Panc1 (cell line): Measurements from ENCODE around the gene GPSM1.

Experiments used
- SIN3A ChIP-seq: IDR thresholded peaks from 2 replicates; pipeline ENCODE4 v1.6.1; 2012; ENCODE audit warnings: low read depth, mild to moderate bottlenecking, low read length, moderate library complexity, borderline replicate concordance; ENCODE audit not compliant: insufficient read depth
- TF ChIP-seq, protein P1 (sequence below): fragments of 450-650 bp; IDR thresholded peaks from 2 replicates; pipeline ENCODE4 v1.5.1; 2017; ENCODE audit warnings: mild to moderate bottlenecking

DNA sequence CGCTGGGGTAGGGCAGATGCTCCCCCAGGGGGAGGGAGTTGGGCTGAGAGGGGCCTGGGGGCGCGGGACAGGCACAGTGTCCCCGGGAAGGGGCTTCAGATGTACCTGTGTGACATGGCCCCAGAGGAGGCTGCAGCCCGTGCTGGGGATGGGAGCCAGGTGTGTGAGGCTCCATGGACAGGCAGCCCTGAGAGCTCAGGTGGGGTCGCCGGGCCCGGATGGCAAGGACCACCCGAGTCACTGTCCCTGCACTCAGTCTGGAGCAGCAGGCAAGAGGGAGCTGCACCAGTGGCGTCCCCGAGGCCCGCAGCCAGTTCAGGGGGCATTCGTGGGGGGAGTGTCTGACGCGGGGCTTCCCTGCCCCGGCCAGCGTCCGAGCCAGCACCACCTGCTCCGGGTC is 42.4 kb upstream of the GPSM1 start:
- TF ChIP-seq, protein P1, sequence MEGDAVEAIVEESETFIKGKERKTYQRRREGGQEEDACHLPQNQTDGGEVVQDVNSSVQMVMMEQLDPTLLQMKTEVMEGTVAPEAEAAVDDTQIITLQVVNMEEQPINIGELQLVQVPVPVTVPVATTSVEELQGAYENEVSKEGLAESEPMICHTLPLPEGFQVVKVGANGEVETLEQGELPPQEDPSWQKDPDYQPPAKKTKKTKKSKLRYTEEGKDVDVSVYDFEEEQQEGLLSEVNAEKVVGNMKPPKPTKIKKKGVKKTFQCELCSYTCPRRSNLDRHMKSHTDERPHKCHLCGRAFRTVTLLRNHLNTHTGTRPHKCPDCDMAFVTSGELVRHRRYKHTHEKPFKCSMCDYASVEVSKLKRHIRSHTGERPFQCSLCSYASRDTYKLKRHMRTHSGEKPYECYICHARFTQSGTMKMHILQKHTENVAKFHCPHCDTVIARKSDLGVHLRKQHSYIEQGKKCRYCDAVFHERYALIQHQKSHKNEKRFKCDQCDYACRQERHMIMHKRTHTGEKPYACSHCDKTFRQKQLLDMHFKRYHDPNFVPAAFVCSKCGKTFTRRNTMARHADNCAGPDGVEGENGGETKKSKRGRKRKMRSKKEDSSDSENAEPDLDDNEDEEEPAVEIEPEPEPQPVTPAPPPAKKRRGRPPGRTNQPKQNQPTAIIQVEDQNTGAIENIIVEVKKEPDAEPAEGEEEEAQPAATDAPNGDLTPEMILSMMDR = no peak
- no peak for TF ChIP-seq SIN3A
